ENCODE data around the gene TTC7B.

GRCh38 chr14:90499121-90499520 is 317.1 kb downstream of the TTC7B start:
- TF ChIP-seq CTCF (IDR thresholded peaks at IDR 0.05) (no peak), POLR2A (IDR thresholded peaks at IDR 0.05) (no peak)

Data from prostate gland (tissue), 2 donors.